HG03571 (cell line): ENCODE data around the gene ZNF148.
A peak's percentile ranks its signal among the peaks of the same experiment; 100 is the strongest.

ENCODE experiments used
- ATAC-seq: cut with Tn5 transposase; IDR thresholded peaks from one replicate; pipeline ENCODE4 v1.9.1; 2021; ENCODE audit not compliant: unreplicated experiment

Gene ZNF148

DNA sequence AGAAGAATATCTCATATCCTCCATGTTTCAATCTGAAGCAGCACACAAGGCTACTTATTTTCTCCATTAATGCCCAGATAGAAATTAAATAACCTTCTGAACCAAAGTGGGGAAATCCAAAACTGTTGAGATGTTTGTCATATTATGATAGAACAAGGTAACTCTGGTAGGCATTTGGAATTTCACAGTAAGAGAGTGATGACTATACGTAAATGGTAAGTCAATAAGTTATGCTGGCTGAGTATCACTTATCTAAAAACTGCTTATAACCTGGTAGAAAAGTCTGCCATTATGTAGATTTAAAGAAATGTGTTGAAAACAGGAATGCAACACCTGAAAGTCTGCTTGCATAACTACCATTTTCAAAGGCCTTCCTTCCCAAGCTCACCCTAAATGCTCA is 145.4 kb downstream of the ZNF148 start:
- no peak for ATAC-seq

DNA sequence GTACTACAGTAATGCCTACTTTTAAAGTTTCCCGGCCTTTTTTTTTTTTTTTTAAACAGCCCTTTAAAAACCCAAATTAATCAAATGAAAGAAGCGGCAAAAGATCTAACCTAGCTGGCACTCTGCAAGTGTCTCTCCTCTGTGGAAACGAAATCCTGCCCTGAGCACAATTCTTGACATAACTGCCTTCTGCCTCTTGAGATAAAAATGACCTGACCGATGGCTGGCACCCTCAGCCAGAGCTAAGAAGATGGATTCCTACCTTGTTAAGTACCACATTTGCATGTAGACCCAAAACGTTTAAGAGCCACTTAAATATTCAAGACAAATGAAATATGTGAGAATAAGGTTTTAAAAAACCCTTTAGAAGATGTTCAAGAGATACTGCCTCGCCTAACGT is 146.0 kb downstream of the ZNF148 start:
- ATAC-seq = no peak

DNA sequence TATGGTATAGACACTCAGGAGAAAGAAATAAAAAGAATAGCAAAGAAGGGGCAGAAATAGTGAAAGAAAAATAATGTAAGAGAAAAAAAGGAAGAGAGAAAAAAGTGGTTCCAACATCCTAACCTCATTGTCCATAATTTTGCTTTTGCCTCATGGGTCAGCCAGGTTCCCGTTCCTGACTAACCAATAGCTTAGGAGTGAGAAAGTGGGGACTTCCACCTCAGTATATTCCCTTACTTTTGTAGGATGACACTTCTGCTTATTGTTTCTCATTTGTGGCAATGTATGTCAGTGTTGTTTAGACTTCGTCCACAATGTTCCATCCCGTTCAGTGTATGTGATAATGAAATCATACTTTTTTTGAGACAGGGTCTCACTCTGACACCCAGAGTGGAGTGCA is 153.3 kb downstream of the ZNF148 start:
- no peak for ATAC-seq

DNA sequence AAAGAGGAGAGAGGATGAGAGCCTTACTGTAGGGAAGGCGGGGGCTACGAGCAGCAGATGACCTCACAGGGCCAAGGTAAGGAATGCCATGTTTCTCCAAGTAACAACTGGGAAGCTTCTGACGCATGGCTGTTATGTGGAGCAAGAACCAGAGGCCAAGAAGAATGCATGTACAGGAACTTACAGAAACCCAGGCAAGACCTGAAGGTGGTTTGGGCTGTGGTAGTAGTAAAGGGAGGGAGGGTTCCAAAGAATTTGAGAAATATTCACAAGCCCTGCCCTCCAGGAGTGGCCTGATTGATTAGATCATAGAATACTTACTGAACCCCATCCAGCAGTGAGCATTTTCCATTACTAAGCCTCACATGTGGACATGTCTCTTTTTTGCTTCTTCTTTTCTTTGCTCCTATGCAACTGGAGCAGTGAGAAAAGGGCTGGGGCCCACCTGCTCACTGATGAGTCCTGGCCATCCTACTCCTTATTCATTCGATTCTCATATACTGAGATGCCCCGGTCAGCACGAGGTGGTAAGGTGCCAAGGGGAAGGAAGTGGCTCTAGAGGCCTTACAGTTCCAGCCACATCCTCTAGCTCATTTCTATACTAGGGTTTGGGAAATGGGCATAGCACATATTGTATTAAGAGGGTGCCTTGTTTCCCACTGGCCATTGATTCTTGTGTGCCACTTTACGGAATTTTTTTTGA is 154.2 kb downstream of the ZNF148 start:
- ATAC-seq = no peak

DNA sequence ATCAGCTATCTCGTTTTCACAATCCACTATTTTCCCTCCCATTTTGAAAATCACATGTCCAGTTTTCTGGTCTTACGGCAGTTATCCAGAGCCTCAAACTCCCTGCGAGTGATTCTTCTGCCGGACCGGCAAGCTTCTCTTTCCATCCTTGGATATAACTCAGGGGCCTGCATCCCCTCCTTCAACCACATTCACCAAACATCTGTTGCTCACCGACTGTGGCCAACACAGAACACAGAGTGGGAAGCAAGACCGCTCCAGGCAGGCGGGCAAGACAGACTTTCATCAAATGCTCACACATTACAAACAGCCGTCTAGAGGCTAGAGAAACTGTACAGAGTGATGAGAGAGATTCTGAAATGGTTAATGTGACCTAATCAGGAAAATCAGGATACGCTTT is 154.9 kb downstream of the ZNF148 start:
- no peak for ATAC-seq

DNA sequence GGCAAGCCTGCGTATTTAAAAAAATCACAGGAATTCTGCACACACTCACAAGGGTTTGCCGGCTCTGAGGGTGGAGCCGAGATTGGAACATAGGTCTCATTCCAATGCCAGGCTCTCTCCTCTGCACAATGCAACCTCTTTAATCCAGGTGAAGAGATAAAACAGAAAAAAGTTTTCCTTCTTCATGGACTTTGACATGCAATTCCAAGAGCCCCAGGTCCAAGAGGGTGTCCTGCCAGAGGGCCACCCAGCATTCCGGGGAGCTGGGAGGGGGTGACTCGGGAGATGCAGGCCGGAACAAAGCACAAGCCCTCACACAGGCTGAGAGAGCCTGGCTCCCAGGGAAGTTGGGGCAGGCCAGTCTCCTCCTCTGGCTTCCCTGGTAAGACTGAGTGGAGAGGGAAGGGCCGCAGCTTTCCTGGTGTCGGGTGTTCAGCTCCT is 155.8 kb downstream of the ZNF148 start:
- no peak for ATAC-seq

DNA sequence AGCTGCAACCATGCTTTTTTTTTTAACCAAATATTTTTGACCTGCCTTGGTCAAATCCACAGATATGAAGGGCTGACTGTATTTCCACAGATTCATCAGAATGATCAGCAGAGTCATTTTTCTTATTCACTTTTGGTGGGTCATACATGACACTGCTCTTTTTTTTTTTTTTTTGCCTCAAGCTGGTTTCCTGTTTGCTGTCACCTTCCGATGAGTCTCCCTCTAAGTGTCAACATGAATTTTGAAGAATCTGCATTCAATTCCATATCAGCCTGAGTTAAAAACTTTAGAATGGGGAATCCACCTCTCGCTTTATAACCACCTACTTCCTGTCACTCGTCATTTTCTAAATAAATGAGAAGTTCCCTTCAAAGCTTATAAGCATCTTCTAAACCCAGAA is 160.4 kb downstream of the ZNF148 start:
- ATAC-seq = no peak

DNA sequence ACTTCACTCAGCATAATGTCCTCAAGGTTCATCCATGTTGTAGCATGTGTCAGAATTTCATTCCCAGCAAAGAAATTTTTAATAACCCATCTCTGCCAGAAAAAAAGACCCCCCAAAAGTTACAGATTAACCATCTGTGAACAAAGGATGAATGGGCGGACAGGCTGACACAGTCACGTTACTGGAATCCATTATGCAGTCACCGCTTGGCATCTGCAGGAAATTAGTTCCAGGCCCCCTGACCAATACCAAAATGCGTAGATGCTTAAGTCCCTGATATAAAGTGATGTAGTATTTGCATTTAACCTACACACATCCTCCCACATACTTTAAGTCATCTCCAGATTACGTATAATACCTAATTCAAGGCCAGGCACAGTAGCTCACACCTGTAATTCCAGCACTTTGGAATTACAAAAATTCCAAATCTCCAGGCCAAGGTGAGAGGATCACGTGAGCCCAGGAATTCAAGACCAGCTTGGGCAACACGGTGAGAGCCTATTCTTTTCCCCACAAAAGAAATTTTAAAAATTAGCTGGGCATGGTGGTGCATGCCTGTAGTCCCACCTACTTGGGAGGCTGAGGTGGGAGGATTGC is 161.1 kb downstream of the ZNF148 start:
- no peak for ATAC-seq

DNA sequence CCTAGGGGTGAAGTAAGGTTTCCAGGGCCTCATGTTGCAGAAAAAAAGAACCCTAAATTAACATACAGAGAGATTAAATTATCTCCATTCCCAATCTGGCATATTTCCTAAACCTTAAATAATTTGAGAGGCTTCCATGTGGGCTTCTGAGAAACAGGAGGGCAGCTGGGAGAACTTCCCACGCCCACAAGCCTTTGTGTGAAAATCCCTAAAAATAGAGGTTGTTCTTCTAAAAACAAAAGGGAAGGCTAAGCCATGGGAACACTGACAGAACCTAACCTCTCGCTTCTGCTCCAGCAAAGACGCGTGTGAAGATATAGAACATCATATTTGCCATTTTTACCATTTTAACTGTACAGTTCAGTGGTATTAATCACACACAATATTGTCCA is 161.8 kb downstream of the ZNF148 start:
- ATAC-seq = no peak

DNA sequence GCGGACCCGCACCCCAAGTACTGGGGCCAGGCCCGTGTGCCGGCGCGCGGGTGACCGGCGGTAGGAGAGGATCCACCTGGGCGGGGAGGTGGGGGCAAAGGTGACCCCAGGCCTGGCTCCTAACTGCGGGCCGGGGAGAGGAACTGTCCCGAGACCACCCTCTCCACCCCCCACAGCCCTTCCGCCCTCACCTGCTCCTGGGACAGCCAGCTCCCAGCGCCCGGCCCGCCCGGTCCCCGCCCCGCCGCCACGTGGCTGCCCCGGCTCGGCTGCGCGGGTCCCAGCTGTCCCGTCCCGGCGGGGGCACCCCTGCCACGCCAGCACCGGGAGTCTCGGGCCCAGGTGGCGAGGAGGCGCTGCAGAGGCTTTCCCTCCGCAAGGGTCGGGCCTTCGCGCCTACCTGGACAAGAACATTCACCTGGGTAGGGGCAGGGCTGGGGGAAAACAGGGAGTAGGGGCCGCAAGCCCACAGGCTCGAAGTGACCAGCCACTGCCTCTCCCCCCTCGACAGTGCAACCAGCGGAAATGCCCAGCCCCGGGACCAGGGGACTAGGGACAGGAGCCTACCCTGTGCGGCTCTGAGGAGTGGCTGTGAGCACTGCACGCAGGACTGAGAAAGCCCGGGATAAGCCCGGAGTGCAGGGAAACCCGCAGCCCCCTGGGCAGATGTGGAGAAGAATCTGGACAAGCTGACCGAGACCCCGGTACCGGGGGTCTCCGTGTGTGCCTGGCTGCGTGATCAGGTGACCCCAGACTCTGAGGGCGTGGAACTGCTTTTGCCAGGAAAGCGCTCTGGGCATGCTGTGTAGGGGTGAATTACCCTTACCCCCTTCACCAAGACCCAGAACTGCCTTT is 162.4 kb downstream of the ZNF148 start, which contains the start of gene SLC12A8:
Gene SLC12A8, minus strand, starts transcription at position 240 of the 855 bp plus-strand sequence. CDS start 1,399 bp downstream, outside the sequence.
- no peak for ATAC-seq

DNA sequence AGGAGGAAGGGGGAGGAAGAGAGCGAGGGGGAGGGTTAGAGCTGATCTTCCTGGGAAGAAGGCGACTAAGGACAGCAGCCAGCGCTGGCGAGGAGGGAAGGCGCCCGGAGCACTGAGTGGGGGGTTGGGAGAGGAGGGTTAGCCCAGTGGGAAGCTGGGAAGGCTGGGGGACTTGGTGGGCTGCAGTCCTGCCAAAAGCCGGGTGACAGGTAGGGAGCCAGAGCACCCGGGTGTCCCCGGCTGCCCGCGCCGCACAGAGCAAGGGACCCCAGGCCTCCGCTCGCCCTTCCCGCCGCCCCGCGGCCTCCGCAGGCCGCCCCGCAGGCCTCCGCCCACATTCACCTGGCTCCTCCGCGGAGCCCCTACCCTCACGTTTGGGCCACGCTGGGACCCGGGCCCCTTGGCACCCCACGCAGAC is 163.0 kb downstream of the ZNF148 start:
- no peak for ATAC-seq

DNA sequence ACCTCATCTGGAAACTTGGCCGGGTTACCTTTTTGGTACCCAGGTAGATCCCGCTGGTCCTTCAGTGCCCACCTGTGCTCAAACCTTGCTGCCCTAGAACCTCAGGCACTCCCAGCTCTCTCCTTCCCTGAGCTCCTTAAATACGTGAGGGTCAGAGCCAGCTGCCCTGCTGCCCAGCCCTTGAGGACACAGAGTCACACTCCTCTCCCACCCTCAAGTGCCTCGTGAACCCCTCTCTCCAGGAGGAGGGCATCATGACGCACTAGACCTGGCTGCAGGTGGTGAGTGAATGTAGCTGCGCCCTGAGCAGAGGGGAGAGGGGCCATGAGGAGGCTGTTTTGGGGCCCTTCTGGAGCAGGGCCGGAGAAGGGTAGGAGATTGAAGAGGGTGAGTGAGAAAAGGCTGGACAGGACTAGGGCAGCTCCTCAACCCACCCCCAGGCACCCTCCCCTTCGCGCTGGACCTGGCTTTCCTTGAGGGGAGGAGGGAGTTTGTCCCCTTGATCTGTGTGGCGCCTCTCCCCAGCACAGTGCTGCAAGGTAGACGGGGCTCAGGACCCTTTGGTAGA is 163.5 kb downstream of the ZNF148 start:
- ATAC-seq = no peak

DNA sequence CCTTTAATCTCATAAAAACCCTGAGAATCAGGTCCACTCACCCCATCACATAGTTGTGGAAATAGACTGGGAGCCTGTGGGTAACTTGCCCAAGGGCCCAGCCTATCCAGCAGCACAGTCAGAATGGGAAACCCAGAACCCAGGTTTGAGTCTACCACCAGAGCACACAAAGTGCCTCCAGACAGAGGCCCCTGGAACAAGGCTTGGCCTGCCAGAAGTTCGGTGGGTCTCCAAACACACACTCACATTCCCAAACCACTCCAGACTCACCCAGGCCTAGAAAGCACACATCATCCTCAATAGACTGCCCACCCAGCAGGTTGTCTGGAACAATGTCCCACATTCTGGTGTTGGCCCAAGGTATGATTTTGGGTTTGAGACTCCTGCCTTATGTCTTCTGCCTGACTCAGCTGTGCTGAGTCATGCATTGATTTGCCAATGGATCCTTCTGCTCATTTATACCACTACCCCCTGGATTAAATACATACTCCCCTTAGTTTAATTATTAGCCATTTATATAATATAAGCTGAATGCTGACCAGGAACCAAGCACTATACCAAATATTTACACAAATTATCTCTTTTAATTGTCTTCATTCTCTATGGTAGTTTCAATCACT is 167.1 kb downstream of the ZNF148 start:
- ATAC-seq = no peak

DNA sequence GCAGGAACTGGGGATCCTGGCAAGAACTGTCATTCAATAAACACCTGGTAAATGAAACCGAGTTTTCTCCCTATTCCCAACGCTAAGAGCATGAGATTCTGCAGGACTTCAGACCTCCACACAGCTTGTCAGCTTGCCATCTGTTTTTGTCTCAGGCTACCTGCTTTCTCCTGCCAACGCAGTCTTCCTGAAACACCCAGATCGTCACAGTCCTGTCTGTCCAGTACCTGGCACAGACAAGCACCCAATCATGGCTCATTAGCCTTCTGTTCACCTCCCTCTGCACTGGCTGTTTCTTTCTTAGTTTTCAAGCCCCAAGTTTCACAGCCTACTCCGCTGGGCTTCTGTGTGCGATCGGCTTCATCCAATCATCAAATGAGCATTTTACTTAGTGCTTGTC is 167.6 kb downstream of the ZNF148 start:
- ATAC-seq = no peak

DNA sequence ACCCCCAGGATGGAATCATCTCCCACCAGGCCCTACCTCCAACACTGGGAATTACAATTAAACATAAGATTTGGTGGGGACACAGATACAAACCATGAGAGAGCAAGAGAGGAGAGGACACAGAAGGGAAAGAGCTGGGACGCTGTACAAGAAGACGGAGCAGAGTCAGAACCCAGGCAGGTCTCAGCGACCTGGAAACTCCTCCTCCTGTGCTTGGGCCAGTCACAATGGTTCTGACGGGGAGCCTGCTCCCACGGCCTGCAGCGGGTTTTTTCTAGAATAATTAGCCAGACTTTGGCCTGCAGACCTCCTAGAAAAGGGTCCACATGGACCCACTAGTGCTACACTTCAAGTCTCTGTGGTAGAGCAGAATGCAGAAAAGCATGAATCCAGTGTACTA is 168.2 kb downstream of the ZNF148 start:
- ATAC-seq = no peak

DNA sequence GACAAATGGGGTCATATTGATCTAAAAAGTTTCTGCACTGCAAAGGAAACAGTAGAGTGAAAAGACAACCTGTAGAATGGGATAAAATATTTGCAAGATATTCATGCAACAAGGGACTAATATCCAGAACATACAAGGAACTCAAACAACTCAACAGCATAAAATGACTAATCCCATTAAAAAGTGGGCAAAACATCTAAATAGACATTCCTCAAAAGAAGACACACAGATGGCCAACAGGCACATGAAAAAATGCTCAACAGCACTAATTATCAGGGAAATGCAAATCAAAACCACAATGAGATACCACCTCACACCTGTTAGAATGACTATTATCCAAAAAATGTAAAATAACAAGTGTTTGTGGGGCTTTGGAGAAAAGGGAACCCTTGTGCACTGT is 171.4 kb downstream of the ZNF148 start:
- ATAC-seq = no peak

DNA sequence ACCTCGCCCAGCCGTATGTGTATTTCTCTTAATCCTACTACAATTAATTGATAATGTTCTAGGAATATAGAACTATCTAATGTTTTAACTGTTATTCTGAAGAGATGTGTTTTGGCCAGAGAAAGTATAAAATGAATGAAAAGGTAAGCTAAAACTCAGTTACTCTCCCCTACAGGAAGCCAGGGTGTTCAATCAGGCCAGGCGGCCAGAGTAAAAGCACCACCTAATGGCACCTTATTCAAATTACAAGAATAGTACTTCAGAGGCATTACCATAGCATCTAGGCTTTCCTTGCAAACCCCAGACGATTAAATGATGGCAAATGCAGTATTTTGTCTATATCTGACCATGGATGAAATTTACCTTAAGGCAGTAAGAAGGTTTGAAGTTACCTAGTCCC is 172.9 kb downstream of the ZNF148 start:
- no peak for ATAC-seq

DNA sequence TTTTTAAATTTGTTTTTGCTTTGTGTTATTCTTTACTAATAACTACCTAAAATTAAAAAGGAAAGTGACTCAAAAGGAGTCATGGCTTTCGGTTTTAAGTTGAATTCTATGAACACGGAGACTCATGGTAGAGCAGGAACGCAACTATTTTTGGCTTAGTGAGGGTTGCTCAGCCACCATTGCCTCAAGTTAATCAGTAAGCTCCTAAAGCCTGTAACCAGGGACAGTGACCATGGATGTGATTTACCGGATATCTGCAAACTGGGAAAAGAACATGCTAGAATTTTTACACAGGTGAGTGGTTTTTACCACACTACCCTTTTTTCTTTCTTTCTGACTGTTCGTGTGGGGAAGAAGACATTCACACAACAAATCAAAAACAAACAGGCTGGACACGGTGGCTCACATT is 174.4 kb downstream of the ZNF148 start:
- ATAC-seq = peak; percentile 70

DNA sequence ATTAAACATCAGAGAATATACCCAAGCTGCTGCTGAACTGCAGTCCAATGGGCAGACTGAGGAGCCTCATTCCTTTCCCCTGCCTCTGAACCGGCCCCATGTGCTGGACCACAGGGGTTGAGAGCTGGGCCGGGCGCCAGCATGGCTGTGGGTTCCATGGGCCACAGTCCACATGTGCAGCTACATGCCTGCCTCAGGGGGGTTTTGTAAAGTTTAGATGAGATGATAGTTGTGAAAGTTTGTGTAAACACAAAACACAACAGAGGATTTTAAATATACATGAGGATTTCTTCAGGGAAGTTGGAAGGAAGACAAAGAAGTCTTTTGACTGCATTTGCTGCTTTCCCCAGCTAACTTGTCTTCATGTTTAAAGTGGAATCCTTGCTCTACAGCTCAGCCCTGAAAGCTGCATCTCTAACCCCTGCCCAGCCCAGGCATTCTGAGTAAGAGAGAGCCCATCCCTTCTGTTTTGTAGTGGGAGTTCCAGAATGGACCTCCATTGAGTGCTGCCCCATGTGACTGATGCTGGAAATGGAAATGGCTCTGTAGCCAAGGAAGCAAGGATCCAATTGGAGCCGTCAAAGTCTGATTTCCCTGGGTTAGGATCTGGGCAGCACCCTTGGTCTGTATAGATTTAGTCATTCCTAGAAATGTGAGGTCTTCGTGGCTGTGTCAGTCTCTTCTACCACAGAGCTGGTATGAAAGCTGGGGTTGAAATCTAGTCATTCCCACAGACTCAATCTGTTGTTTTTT is 180.1 kb downstream of the ZNF148 start:
- ATAC-seq = no peak

DNA sequence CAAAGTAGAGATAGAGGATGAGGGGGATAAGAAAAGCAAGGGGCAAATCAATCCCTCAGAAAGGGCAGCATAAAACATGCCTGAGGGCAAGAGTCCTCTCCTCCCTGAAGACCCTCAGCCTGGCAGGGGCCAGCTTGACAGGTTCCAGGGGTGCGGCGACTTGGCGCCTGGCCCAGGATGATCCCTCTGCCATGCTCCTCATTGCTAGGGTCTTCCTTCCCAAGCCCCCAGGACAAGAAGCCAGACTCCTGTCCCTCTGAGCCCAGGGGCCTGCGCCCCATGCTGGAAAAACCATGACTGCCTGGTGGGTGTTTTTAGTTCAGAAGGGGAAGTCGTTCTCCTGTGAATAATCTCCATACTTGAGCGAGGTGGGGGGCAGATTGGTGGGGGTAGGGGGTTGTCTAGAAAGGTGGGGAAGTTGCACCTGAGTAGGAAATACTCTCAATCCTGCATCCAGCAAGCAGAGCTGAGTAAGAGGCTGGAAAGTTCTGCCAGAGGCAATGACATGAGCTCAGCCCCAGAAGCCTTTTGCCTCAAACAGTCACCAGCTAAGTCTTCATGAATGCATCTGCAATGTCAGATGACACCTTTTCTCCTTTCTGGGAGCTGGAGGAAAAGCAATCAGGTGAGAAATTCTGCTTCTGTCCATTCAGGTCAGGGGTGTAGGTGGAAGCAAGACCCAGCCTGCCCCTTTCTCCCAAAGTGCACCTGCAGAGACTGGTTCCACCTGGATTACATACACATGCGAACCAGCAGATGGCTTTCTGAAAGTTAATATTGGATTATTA is 180.9 kb downstream of the ZNF148 start:
- ATAC-seq = no peak
